K562 (cell line): ENCODE data around the gene IFITM2. TPM values are rescaled to one million over a fixed set of nuclear protein-coding genes. Genes with fewer than 3 reads are reported as not detected.

Source experiments
- CAMTA2 ChIP-seq: fragments of 250-450 bp; sonication (Bioruptor Pico); conservative IDR thresholded peaks from 2 replicates; pipeline ENCODE4 v1.5.1; 2022
- CBX3 ChIP-seq, 2 experiments: IDR thresholded peaks; 1 replicate in 1 of 2; 2 replicates in 1 of 2; pipeline ENCODE4 v1.6.1; 2012; ENCODE audit warnings: inconsistent platforms in 2 of 2, low read length in 2 of 2, borderline replicate concordance in 1 of 2, control low read depth in 1 of 2
- CSDE1 ChIP-seq, 2 experiments: fragments of 450-650 bp; IDR thresholded peaks; 2 replicates each; pipeline ENCODE4 v1.6.1; 2016; ENCODE audit warnings: mild to moderate bottlenecking in 1 of 2
- CTBP1 ChIP-seq: fragments of 450-650 bp; IDR thresholded peaks from 2 replicates; pipeline ENCODE4 v1.6.1; 2016; ENCODE audit warnings: borderline replicate concordance
- ETV6 ChIP-seq, 3 experiments: fragments of 150-350 bp in 1 of 3; sonication (generic) in 1 of 3; formaldehyde crosslinking in 1 of 3; IDR thresholded peaks; 2 replicates each; pipeline versions ENCODE4 v1.6.1 to v1.8.0; 2014 to 2022; ENCODE audit warnings: borderline replicate concordance in 2 of 3, low read depth in 2 of 3, antibody characterized with exemption in 1 of 3, low read length in 1 of 3, mild to moderate bottlenecking in 1 of 3, missing genetic modification reagents in 1 of 3
- GATAD2B ChIP-seq: fragments of 450-650 bp; IDR thresholded peaks from 2 replicates; pipeline ENCODE4 v1.6.1; 2017; ENCODE audit warnings: mild to moderate bottlenecking, borderline replicate concordance
- PHF21A ChIP-seq: fragments of 450-650 bp; IDR thresholded peaks from 2 replicates; pipeline ENCODE4 v1.6.1; 2017; ENCODE audit warnings: low read depth, borderline replicate concordance
- TCF7 ChIP-seq: sonication (generic); IDR thresholded peaks from 2 replicates; pipeline ENCODE4 v1.6.1; 2016; ENCODE audit warnings: antibody characterized with exemption, borderline replicate concordance
- TCF7L2 ChIP-seq: fragments of 150-350 bp; IDR thresholded peaks from 2 replicates; pipeline ENCODE4 v1.6.1; 2016; ENCODE audit warnings: low read depth, mild to moderate bottlenecking, low read length, moderate library complexity
- ZNF3 ChIP-seq: fragments of 250-450 bp; sonication (Bioruptor Pico); IDR thresholded peaks from 2 replicates; pipeline ENCODE4 v1.5.0; 2021; ENCODE audit warnings: mild to moderate bottlenecking, moderate library complexity
- ZNF584 ChIP-seq: fragments of 200-800 bp; sonication (Bioruptor generic); IDR thresholded peaks from 2 replicates; pipeline ENCODE4 v1.6.1; 2016; ENCODE audit warnings: low read depth, mild to moderate bottlenecking, missing genetic modification characterization, missing compliant biosample characterization
- ZNF609 ChIP-seq: sonication (generic); formaldehyde crosslinking; IDR thresholded peaks from 2 replicates; pipeline ENCODE4 v1.8.1; 2023; ENCODE audit warnings: missing genetic modification reagents, mild to moderate bottlenecking, borderline replicate concordance
- ZNF740 ChIP-seq, 3 experiments: fragments of 200-800 bp in 1 of 3; sonication (Bioruptor generic) in 1 of 3; sonication (generic) in 1 of 3; formaldehyde crosslinking in 1 of 3; IDR thresholded peaks; 2 replicates each; pipeline versions ENCODE4 v1.6.1 to v1.8.0; 2016 to 2022; ENCODE audit warnings: mild to moderate bottlenecking in 2 of 3, missing compliant biosample characterization in 2 of 3, missing genetic modification characterization in 2 of 3, missing genetic modification reagents in 1 of 3
- polyA plus RNA-seq, 8 experiments: library from polyadenylated mRNA; depleted of rRNA in 4 of 8; stranded (reverse) in 5 of 8; unstranded in 3 of 8; fragments of >200 nt; fragmentation: Nextera tagmentation in 2 of 8; fragmentation: Illumina TruSeq in 1 of 8; extraction: Ambion mirVana in 2 of 8; extraction: Trizol in 1 of 8; gene quantifications; 2 replicates each; pipeline versions ENCODE4 v1.2.1 to v1.2.3, GENCODE V29; 2011 to 2014; ENCODE audit warnings: inconsistent platforms in 1 of 8, missing spikeins in 1 of 8
- total RNA-seq, 7 experiments: library from RNA; depleted of rRNA in 6 of 7; stranded (reverse); fragments of >200 nt in 6 of 7; fragmentation: Illumina TruSeq in 2 of 7; extraction: Trizol in 2 of 7; gene quantifications; 2 replicates each; pipeline versions ENCODE4 v1.2.1 to v1.2.3, GENCODE V29; 2011 to 2021; ENCODE audit warnings: low replicate concordance in 1 of 7
- TF ChIP-seq, protein P1 (sequence below): IDR thresholded peaks from 2 replicates; pipeline ENCODE4 v1.6.1; 2016; ENCODE audit warnings: missing genetic modification characterization, missing compliant biosample characterization
- TF ChIP-seq, protein P2 (sequence below): fragments of 250-450 bp; sonication (Bioruptor Pico); IDR thresholded peaks from 2 replicates; pipeline ENCODE4 v1.5.1; 2021; ENCODE audit warnings: mild to moderate bottlenecking

IFITM2 gene
- total and polyA plus RNA-seq, 9 of the 15 experiments (the other 6 are each of a cell fraction or from before 2014, with no cell fraction given), result 52.8 to 4,872 (median 356) TPM

GRCh38 chr11:332651-333480, 25.2 kb downstream of the IFITM2 start (continued):
- TF ChIP-seq TCF7L2 (no peak), CTBP1 (no peak), ZNF609 (CRISPR knock-in tag) (no peak), CAMTA2 (no peak), ZNF584 (CRISPR knock-in tag) (no peak), PHF21A (no peak), CSDE1 (IDR thresholded peaks at IDR 0.05) (no peak), TCF7 (no peak), ZNF3 (CRISPR knock-in tag) (no peak), GATAD2B (no peak), ZNF740 (CRISPR knock-in tag; IDR thresholded peaks at IDR 0.05) (no peak), ZNF740 (tag; IDR thresholded peaks at IDR 0.05) (no peak), ETV6 (IDR thresholded peaks at IDR 0.05; ENCODE audit: borderline replicate concordance in 1 of 2, low read depth in 2 of 2, low read length in 1 of 2) (no peak), ETV6 (CRISPR knock-in tag; IDR thresholded peaks at IDR 0.05; ENCODE audit: borderline replicate concordance) (no peak), CBX3 (IDR thresholded peaks at IDR 0.05; ENCODE audit: borderline replicate concordance in 1 of 2, low read length in 2 of 2) (peak; percentile 11 to 98)
- TF ChIP-seq, protein P1, sequence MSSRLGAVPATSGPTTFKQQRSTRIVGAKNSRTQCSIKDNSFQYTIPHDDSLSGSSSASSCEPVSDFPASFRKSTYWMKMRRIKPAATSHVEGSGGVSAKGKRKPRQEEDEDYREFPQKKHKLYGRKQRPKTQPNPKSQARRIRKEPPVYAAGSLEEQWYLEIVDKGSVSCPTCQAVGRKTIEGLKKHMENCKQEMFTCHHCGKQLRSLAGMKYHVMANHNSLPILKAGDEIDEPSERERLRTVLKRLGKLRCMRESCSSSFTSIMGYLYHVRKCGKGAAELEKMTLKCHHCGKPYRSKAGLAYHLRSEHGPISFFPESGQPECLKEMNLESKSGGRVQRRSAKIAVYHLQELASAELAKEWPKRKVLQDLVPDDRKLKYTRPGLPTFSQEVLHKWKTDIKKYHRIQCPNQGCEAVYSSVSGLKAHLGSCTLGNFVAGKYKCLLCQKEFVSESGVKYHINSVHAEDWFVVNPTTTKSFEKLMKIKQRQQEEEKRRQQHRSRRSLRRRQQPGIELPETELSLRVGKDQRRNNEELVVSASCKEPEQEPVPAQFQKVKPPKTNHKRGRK (tag), result no peak
- TF ChIP-seq, protein P2, sequence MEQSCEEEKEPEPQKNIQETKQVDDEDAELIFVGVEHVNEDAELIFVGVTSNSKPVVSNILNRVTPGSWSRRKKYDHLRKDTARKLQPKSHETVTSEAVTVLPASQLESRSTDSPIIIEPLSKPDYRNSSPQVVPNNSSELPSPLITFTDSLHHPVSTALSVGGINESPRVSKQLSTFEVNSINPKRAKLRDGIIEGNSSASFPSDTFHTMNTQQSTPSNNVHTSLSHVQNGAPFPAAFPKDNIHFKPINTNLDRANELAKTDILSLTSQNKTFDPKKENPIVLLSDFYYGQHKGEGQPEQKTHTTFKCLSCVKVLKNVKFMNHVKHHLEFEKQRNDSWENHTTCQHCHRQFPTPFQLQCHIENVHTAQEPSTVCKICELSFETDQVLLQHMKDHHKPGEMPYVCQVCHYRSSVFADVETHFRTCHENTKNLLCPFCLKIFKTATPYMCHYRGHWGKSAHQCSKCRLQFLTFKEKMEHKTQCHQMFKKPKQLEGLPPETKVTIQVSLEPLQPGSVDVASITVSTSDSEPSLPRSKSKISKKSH (CRISPR knock-in tag), result no peak
